Right kidney (tissue), 1 donor: ENCODE data around the gene RNF220.
"Not testable (repeated sequence)": the region's sequence is repeated elsewhere in the genome, so short reads cannot be mapped to it uniquely, and the experiment has no call there.

ENCODE experiments used
- DNase-seq: peaks from one replicate; pipeline ENCODE4 v3.0.0-alpha.2; 2016

RNF220 gene

DNA sequence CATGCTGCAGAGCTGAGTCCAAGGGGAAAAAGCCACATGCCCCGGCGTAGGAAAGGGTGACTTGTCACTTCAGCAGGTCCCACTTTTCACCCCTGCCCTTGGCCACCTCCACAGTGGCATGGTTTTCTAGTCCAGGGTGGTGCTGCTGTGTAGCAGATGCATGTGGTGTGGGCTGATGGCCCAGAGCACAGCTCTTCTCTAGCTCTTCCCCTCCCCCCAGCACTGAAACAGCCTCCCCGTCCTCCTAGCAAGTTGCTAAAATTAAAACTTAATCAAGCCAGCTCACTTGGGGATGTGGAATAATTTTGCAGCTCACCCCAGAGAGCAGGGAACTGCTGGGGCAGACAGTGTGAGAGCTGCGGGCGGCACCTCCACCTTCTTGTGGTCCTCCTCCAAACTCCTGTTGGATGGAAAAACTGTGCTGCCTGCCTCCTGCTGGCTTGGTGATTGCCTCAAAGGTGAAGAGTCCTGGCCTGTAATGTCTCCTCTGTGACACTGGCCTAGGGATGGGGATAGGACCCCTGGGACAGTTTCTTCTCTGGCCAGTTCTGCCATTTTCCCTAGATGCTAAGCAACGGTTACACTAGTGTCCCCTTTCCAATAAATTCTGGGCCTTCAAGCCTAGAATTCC is 91.6 kb downstream of the RNF220 start:
- no peak for DNase-seq

DNA sequence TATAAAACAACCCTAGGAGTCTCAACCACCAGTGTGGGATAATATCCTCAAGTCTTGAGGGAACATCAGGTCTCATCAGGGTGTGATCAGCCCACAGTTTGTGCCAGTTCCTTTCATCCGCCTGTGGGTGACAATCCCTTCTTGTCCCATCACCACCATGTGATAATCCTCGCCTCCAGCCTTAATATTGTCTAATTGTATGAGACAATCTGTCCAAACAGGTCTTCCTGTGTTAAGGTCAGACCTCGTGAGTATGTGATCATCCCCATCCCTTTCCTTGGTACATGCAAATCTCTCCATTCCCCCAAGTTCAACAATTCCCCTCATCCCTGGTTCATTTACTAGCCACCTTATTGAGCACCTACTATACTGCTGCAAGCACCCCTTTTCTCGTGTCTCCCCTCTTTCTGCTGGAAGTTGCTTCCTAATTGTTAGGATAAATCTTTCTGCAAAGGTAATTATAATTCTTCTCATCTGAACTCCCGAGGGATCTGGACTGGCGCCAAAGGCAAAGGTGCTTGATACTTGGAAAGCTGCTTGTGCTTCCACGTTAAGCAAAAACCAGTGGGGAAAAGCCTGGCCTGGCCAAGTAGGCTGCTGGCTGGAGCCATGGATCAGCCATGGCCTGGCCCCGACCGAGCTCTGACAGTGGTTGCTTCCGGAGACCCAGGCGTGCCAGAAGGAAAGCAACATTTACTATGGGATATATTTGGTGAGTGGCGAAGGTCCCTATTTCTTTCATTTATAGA is 92.5 kb downstream of the RNF220 start:
- DNase-seq = no peak

DNA sequence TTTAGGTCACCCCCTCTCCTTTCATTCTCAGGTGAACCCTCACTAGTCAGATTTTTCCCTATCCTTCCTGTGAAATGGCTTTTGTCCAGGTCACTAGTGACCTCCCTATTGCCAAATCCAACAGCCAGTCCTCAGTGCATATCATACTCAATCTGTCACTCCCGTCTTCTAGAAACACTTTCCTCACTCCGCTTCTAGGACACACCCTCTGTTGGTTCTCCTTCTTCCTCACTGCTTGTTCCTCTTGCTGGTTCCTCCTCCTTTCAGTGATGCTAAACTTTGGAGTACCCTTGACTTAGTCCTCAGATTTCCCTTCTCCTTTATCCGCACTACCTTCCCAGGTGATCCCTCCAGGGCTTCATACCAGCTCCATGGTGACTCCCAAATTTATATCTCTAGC is 94.3 kb downstream of the RNF220 start:
- DNase-seq = no peak

DNA sequence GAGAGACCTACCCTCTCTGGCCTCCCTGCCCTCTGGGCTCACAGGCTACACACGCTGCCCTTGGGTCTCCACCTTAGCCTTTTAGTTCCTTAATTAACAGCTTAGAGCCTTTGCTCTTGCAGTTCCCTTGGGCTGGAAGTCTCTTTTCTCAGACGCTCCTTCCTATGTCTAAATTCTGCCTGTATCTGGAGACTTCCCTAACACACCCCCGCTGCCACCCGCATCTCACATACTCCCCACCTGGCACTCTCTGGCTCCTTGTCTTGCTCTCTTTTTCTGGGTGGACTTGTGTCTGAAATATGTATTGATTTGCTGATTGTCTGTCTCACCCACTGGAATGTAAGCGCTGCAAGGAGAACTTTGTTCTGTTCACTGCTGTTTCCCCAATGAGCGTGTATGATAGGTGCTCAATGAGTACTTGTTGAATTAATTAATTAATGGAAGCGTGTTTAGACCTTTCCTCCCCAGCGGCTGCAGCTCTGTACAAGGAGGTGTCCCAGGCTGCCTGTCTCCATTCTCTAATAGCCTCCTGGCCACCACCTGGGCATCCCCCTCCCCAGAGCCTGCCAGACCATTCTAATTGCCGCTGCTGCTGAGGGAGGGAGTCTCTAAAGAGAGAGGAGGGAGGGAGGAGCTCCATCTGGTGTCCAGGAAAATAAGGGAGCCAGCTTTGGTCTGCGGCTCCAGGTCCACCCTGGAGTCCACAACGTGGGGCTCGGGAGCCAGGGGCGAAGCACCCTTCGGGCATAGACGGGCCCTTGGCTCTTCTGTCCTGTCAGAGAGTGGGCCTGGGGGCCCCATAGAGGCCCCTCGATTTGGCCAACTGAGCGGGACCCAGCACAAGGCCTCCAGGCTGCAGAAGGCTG is 95.4 kb downstream of the RNF220 start:
- DNase-seq = peak; percentile 42

- DNase-seq = peak; percentile 40
Observed at GRCh38 chr1:44501047-44501890, 96.2 kb downstream of the RNF220 start.

DNA sequence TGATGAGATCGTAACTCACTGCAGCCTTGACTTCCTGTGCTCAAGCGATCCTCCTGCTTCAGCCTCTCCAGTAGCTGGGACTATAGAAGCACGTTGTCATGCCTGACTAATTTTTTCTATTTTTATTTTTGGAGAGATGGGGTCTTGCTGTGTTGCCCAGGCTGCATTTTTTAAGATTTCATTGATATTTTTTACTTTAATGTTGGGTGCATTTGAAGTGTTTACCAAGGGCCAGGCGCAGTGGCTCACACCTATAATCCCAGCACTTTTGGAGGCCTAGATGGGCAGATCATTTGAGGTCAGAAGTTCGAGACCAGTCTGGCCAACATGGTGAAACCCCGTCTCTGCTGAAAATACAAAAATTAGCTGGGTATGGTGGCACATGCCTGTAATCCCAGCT is 97.8 kb downstream of the RNF220 start:
- not testable (repeated sequence) for DNase-seq

DNA sequence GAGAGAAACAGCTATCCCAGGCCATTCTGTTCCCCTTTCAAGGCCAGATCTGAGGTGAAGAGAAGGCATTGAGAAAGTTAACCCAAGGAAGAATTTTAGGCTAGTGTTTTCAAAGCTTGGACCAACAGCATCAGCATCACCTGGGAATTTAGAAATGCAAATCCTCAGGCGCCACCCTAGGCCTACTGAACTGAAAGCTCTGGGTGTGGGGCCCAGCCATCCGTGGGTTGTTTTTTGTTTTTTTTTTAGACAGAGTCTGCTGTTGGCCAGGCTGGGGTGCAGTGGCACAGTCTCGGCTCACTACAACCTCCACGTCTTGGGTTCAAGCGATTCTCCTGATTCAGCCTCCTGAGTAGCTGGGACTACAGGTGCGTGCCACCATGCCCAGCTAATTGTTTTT is 98.6 kb downstream of the RNF220 start:
- DNase-seq = no peak

DNA sequence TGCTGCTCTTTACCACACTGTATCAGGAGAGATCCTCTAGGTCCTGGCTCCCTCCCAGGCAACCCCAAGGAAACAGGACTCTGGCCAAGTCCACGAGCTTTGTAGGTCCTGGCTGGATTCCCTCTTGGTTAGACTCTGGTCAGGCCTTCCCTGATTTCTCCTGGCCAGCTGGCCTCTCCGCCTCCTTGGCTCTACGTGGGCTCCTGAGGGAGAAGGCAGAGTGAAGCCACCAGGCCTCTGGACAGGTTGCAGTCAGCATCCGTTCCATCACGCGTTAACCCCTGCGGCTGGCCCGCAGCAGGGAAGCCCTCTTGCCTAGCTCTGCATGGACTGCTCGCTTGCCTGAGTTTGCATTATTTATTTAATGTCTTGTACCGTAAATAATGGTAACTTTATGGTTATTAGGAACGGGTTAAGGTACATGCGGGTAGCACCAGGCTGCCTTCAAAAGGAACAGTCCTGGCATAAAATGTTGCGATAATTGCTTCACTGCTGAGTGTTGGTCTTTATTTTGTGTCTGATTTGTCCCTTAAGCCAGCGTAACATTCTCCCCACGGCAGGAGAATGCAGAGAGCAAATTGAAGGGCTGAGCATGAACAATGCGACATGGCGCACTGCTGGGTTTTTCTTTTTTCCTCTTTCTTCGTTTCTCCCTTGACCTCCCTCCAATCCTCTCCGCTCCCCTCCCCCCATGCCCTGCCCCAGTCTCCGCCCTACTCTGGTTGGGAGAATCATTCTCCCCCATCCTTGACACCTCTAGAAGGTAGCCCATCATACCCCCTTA is 100.3 kb downstream of the RNF220 start:
- no peak for DNase-seq

- no peak for DNase-seq
Observed at GRCh38 chr1:44507490-44508396, 102.7 kb downstream of the RNF220 start.

- no peak for DNase-seq
Observed at GRCh38 chr1:44508397-44508745, 103.3 kb downstream of the RNF220 start.

GRCh38 chr1:44511363-44511762 is 106.3 kb downstream of the RNF220 start:
- DNase-seq = no peak

GRCh38 chr1:44511769-44512168 is 106.7 kb downstream of the RNF220 start:
- no peak for DNase-seq

DNA sequence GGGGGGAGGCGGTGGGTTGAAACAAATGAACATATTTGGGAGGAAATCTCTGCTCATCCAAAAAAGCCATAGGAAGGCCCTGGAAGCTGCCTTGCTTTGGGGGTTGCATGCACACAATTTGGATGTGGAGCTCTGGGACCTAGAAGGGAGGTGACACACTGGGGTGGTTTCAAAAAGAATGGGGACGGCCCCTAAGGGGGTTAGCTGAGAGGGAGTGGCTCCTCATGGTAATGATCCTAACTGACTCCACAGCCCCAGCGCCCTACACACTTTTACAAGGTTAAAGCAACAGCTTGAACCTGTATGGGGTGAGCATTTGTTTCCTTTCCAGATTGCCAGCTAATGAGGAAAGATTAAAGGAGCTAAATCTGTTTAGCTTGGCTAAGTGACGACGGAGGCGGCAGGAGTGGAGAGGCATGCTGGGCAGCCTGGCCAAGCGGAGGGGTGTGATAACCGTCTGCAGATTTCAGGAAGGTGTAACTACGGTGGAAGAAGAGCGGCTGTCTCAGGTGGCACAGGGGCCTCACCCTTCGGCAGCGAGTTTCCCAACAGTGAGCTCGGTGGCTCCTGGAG is 107.3 kb downstream of the RNF220 start:
- DNase-seq = no peak

- no peak for DNase-seq
Observed at GRCh38 chr1:44513111-44513510, 108.1 kb downstream of the RNF220 start.

DNA sequence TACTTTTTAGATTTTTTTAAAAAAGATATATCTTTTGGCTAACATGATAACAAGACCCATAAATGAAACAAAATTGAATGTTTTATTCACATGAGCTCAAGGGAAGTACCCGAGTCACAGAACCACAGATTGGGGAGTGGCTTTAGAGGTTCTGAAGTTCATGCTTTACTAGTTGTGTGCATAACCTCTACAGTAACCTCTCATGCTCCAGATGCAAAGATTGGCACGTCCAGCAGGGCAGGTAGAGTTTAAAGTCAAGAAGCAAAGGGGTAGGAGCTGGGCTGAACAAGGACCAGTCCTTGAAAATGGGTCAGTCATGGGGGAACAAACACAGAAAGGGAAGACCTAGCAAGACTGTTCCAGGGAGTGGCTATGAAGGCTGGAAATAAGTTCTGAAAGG is 109.6 kb downstream of the RNF220 start:
- no peak for DNase-seq

DNA sequence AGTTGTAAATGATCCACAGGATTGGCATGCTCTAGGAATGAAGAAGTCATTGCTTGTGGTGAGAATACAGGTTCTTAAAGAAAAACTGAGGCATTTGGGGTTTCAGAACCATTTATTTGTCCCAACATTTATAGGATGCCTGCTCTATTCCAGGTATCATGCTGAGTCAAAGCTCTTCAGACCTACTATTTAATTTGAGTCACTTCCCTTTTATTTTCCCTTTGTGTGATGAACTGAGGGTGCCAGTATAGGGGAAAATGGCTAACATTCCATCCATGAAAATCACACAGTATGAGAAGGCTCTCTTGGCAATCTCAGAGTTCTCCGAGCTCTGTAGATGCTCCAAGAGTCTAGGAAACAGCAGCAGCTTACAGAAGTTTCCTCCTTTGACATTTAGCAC is 110.4 kb downstream of the RNF220 start:
- DNase-seq = no peak

DNA sequence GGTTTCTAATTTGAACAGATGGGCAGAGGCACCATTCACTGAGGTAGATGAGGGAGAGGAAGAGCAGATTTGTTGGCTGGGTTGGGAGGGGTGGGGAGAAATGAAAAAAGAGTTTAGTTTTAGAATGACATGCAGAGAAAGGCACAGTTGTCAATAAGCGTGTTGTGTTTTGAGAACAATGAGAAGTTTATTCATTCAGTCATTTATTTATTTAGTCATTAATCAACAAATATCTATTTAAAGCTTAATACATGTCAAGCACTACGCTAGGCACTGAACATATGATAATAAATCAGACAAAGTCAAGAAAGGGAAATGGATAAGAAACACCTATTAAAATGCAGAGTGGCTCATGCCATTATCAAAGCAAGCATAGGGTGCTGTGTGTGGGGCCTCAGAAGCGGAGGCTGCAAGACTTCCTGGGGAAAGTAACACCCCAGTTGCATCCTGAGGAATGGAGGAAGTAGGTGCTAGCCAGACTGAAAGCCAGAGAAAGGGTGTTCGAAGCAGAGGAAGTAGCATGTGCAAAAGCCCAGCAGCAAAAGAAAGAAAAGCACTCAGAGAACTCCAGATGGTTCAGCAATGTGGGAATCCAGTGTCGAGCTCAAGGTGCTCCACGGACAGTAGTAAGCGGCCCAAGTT is 114.1 kb downstream of the RNF220 start:
- DNase-seq = no peak

DNA sequence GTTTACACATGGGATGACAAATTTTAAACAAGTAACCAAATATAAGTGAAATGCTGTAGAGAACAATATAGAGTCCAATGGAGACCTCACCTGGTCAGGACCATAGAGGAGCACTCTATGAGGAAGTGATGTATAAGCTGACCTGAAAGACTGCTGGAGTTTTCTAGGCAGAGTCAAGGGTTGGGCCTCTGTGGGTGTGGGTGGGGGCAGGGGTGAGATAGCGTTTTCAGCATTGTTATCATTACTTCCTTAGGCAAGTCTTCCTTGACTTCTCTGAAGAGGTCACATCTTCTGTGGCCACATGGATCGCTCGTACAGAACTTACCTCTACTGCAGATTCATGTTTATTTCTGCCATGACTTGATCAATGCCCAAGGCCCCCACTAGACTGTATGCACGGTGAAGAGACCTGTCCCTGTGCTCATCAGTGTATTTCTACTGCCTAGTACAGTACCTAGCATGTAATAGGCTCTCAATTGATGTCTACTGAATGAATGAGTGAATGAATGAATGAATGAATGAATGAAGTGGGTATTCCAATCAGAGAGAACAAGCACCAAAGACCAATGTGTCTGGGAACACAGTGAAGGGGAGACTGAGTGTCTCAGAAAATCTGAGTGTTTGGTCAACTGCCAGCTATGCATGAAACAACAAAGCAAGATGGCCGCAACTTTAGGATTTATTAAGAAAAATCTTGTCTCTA is 116.5 kb downstream of the RNF220 start:
- no peak for DNase-seq
